PC-3 (cell line): ENCODE data around the gene HAVCR1. TPM values are rescaled to one million over a fixed set of nuclear protein-coding genes. Genes with fewer than 3 reads are reported as not detected.

ENCODE experiments used
- ATAC-seq: fragments of 200-7000 bp; cut with Tn5 transposase; 2 replicates; pipeline ENCODE4 v1.9.1; 2020; ENCODE audit warnings: mild to moderate bottlenecking, moderate library complexity
- BruUV-seq: library from RNA; stranded (reverse); fragments of 400-500 nt; replicated peaks from 2 replicates; lab custom pipeline; 2021; lab: Mats Ljungman, UMichigan
- CTCF ChIA-PET: fragments of 300-600 bp; sonication (Branson Sonifier 250); formaldehyde crosslinking; loops from one replicate; lab custom pipeline; 2022; ENCODE audit warnings: antibody characterized with exemption; lab: Charles Lee
- POLR2A ChIA-PET: fragments of 300-600 bp; sonication (Branson Sonifier 250); formaldehyde crosslinking; loops from one replicate; lab custom pipeline; 2022; ENCODE audit warnings: antibody characterized with exemption; ENCODE audit not compliant: unreplicated experiment; lab: Charles Lee
- DNase-seq: peaks from one replicate; pipeline ENCODE4 v3.0.0-alpha.2; 2015
- H2AFZ ChIP-seq: fragments of 300-600 bp; sonication (generic); 2 replicates; pipeline ENCODE4 v1.6.0; 2016; ENCODE audit warnings: antibody characterized with exemption, low read length
- H3F3A ChIP-seq: fragments of 300-600 bp; sonication (generic); one replicate; pipeline ENCODE4 v1.6.0; 2017; ENCODE audit warnings: antibody characterized with exemption, low read length, control low read depth, mild to moderate bottlenecking; ENCODE audit not compliant: unreplicated experiment
- H3K27ac ChIP-seq: fragments of 300-600 bp; sonication (generic); 2 replicates; pipeline ENCODE4 v1.5.1; 2016; ENCODE audit warnings: mild to moderate bottlenecking, low read length
- H3K27me3 ChIP-seq: fragments of 300-600 bp; sonication (generic); 2 replicates; pipeline ENCODE4 v1.6.1; 2016; ENCODE audit warnings: low read length, mixed read lengths
- H3K36me3 ChIP-seq: fragments of 300-600 bp; sonication (generic); 2 replicates; pipeline ENCODE4 v1.6.1; 2016; ENCODE audit warnings: low read depth, mixed run types, low read length, mixed read lengths
- H3K4me1 ChIP-seq: fragments of 300-600 bp; sonication (generic); 2 replicates; pipeline ENCODE4 v1.5.1; 2016; ENCODE audit warnings: low read length; ENCODE audit not compliant: insufficient read depth
- H3K4me2 ChIP-seq: fragments of 300-600 bp; sonication (generic); 2 replicates; pipeline ENCODE4 v1.6.0; 2016; ENCODE audit warnings: low read length
- H3K4me3 ChIP-seq: fragments of 300-600 bp; sonication (generic); 2 replicates; pipeline ENCODE4 v1.5.1; 2016; ENCODE audit warnings: mild to moderate bottlenecking, low read length, mixed read lengths
- H3K79me2 ChIP-seq: fragments of 300-600 bp; sonication (generic); 2 replicates; pipeline ENCODE4 v1.6.1; 2017; ENCODE audit warnings: low read length, mixed read lengths
- H3K9ac ChIP-seq: fragments of 300-600 bp; sonication (generic); 2 replicates; pipeline ENCODE4 v1.6.0; 2016; ENCODE audit warnings: mild to moderate bottlenecking, low read length
- H3K9me2 ChIP-seq: fragments of 300-600 bp; sonication (generic); replicated peaks from 2 replicates; pipeline ENCODE4 v1.6.1; 2016; ENCODE audit warnings: mixed run types, low read length, mixed read lengths
- H3K9me3 ChIP-seq: fragments of 300-600 bp; sonication (generic); 2 replicates; pipeline ENCODE4 v1.6.1; 2016; ENCODE audit warnings: low read length, mixed read lengths
- H4K20me1 ChIP-seq: fragments of 300-600 bp; sonication (generic); 2 replicates; pipeline ENCODE4 v1.6.1; 2016; ENCODE audit warnings: low read length, mixed read lengths
- CTCF ChIP-seq: fragments of 300-600 bp; sonication (generic); conservative IDR thresholded peaks from 2 replicates; pipeline ENCODE4 v1.5.1; 2017; ENCODE audit warnings: antibody characterized with exemption, low read depth, mild to moderate bottlenecking, low read length
- EZH2 ChIP-seq: fragments of 300-600 bp; sonication (generic); IDR thresholded peaks from one replicate; pipeline ENCODE4 v1.6.1; 2017; ENCODE audit warnings: antibody characterized with exemption, mild to moderate bottlenecking, low read length; ENCODE audit not compliant: unreplicated experiment
- EZH2phosphoT487 ChIP-seq: fragments of 300-600 bp; sonication (generic); IDR thresholded peaks from 2 replicates; pipeline ENCODE4 v1.6.1; 2018; ENCODE audit warnings: mild to moderate bottlenecking, antibody characterized with exemption, low read length, borderline replicate concordance
- intact Hi-C: fragments of 100-400 bp; cut with micrococcal nuclease; formaldehyde crosslinking; loops from 2 replicates; pipeline ENCODE4 v1.9.0; 2023
- total RNA-seq: library from RNA; depleted of rRNA; stranded (reverse); fragments of >200 nt; gene quantifications from 2 replicates; pipeline ENCODE4 v1.2.3, GENCODE V29; 2014

HAVCR1 gene
- total RNA-seq, 1 experiment from 2014 or later, result not detected

GRCh38 chr5:157024208-157024959, 34.5 kb downstream of the HAVCR1 start:
- ChIA-PET POLR2A (no interaction called here), CTCF (no interaction called here)
- Histone ChIP-seq H3K36me3 (no peaks in the 10 kb centered on the region), H3K4me3 (no peak overlapping the region), H3K79me2 (no peaks in the 10 kb centered on the region), H3K27ac (peak overlapping the region; percentile 12), H3K4me2 (peak overlapping the region; percentile 12; the same call in 1 of the 2 replicates), H3K9ac (no peak overlapping the region), H2AFZ (no peak overlapping the region), H3K27me3 (peaks cover 11% of the 10 kb centered on the region), H3K9me3 (no peaks in the 10 kb centered on the region), H3K4me1 (peaks cover 34% of the 10 kb centered on the region), H4K20me1 (no peaks in the 10 kb centered on the region), H3K9me2 (no peaks in the 10 kb centered on the region), H3F3A (no peaks in the 10 kb centered on the region)
- BruUV-seq, result no TSS peak
- intact Hi-C loops, result loop anchor here (10.0 kb wide), 1 partner anchor 130 kb away; no protein-coding TSS in a partner anchor
- DNase-seq (peak; percentile 86), ATAC-seq (peak; percentile 32; the same call in 1 of the 2 replicates)
- no peak for TF ChIP-seq EZH2phosphoT487
- no peak for TF ChIP-seq CTCF
- no peak for TF ChIP-seq EZH2

GRCh38 chr5:157022024-157022423, 36.9 kb downstream of the HAVCR1 start:
- H3K4me3 ChIP-seq, result no peak overlapping the region
- H3K9me3 ChIP-seq, result no peaks in the 10 kb centered on the region; the same call in 1 of the 2 replicates
- ATAC-seq (peak; percentile 73), DNase-seq (peak; percentile 84)
- H3K36me3 ChIP-seq, result no peaks in the 10 kb centered on the region
- no TSS peak for BruUV-seq
- peaks cover 34% of the 10 kb centered on the region for H3K4me1 ChIP-seq
- no peaks in the 10 kb centered on the region for H3F3A ChIP-seq
- CTCF ChIA-PET, result no interaction called here
- POLR2A ChIA-PET, result no interaction called here
- no peaks in the 10 kb centered on the region for H3K9me2 ChIP-seq
- no peaks in the 10 kb centered on the region for H4K20me1 ChIP-seq
- no peak overlapping the region for H2AFZ ChIP-seq
- H3K27me3 ChIP-seq, result no peaks in the 10 kb centered on the region
- intact Hi-C loops, result loop anchor here (10.0 kb wide), 1 partner anchor 127 kb away; no protein-coding TSS in a partner anchor
- peak overlapping the region; percentile 27; the same call in 1 of the 2 replicates for H3K4me2 ChIP-seq
- H3K9ac ChIP-seq, result no peak overlapping the region
- peak overlapping the region; percentile 31; the same call in 1 of the 2 replicates for H3K27ac ChIP-seq
- TF ChIP-seq EZH2phosphoT487 (no peak), CTCF (no peak), EZH2 (no peak)
- H3K79me2 ChIP-seq, result no peaks in the 10 kb centered on the region
